ENCODE data around the gene SLC25A18. TPM values are rescaled to one million over a fixed set of nuclear protein-coding genes. Genes with fewer than 3 reads are reported as not detected.
"Not testable (repeated sequence)": the region's sequence is repeated elsewhere in the genome, so short reads cannot be mapped to it uniquely, and the experiment has no call there.

SLC25A18 gene
- total RNA-seq, 2 experiments from 2014 or later = not detected

GRCh38 chr22:17552737-17553136 lies 10.6 kb upstream of the SLC25A18 start:
- Mint-ChIP-seq H3K27me3 (no peaks in the 10 kb centered on the region), H3K36me3 (no peaks in the 10 kb centered on the region), H3K4me1 (peaks cover 3% of the 10 kb centered on the region), H3K9me3 (no peaks in the 10 kb centered on the region), H3K4me3 (no peak overlapping the region), H3K27ac (no peak overlapping the region)
- no peak for DNase-seq

GRCh38 chr22:17554814-17555213 lies 8.5 kb upstream of the SLC25A18 start:
- Mint-ChIP-seq H3K27me3 (peaks cover 3% of the 10 kb centered on the region), H3K4me1 (no peaks in the 10 kb centered on the region), H3K4me3 (no peak overlapping the region), H3K9me3 (no peaks in the 10 kb centered on the region), H3K27ac (no peak overlapping the region), H3K36me3 (no peaks in the 10 kb centered on the region)
- DNase-seq = no peak

- DNase-seq = no peak
- Mint-ChIP-seq H3K4me3 (no peak overlapping the region), H3K27ac (no peak overlapping the region), H3K9me3 (no peaks in the 10 kb centered on the region), H3K36me3 (no peaks in the 10 kb centered on the region), H3K27me3 (peaks cover 3% of the 10 kb centered on the region), H3K4me1 (no peaks in the 10 kb centered on the region)
Measured at GRCh38 chr22:17559188-17559587, 4.1 kb upstream of the SLC25A18 start.

- no peak for DNase-seq
- no peak overlapping the region for H3K4me3 Mint-ChIP-seq
- no peaks in the 10 kb centered on the region for H3K4me1 Mint-ChIP-seq
- no peaks in the 10 kb centered on the region for H3K36me3 Mint-ChIP-seq
- H3K9me3 Mint-ChIP-seq = no peaks in the 10 kb centered on the region
- no peak overlapping the region for H3K27ac Mint-ChIP-seq
- H3K27me3 Mint-ChIP-seq = peaks cover 2% of the 10 kb centered on the region
Measured at GRCh38 chr22:17563936-17564391, 666 bp downstream of the SLC25A18 start.

- H3K27ac Mint-ChIP-seq, H3K4me1 Mint-ChIP-seq, H3K27me3 Mint-ChIP-seq: not testable (repeated sequence)
Measured at GRCh38 chr22:17566016-17566687, 2.9 kb downstream of the SLC25A18 start.

GRCh38 chr22:17566776-17567175 lies 3.5 kb downstream of the SLC25A18 start:
- Mint-ChIP-seq H3K27me3 (peaks cover 10% of the 10 kb centered on the region), H3K27ac (no peak overlapping the region), H3K4me1 (no peaks in the 10 kb centered on the region), H3K4me3 (no peak overlapping the region), H3K9me3 (no peaks in the 10 kb centered on the region), H3K36me3 (no peaks in the 10 kb centered on the region)
- no peak for DNase-seq

More at GRCh38 chr22:17566016-17566687, 2.9 kb downstream of the SLC25A18 start:
- not testable (repeated sequence) for H3K36me3 Mint-ChIP-seq, H3K9me3 Mint-ChIP-seq, H3K4me3 Mint-ChIP-seq, DNase-seq

- peaks cover 10% of the 10 kb centered on the region for H3K27me3 Mint-ChIP-seq
- no peak overlapping the region for H3K4me3 Mint-ChIP-seq
- H3K36me3 Mint-ChIP-seq = no peaks in the 10 kb centered on the region
- no peak overlapping the region for H3K27ac Mint-ChIP-seq
- DNase-seq = no peak
- H3K9me3 Mint-ChIP-seq = no peaks in the 10 kb centered on the region
- no peaks in the 10 kb centered on the region for H3K4me1 Mint-ChIP-seq
Measured at GRCh38 chr22:17569971-17570511, 6.7 kb downstream of the SLC25A18 start.

- Mint-ChIP-seq H3K36me3 (no peaks in the 10 kb centered on the region), H3K4me3 (no peak overlapping the region), H3K4me1 (no peaks in the 10 kb centered on the region), H3K9me3 (no peaks in the 10 kb centered on the region), H3K27me3 (peaks cover 10% of the 10 kb centered on the region), H3K27ac (no peak overlapping the region)
- DNase-seq = no peak
Measured at GRCh38 chr22:17570851-17571631, 7.7 kb downstream of the SLC25A18 start.

- no peaks in the 10 kb centered on the region for H3K36me3 Mint-ChIP-seq
- H3K27ac Mint-ChIP-seq = no peak overlapping the region
- DNase-seq = no peak
- no peaks in the 10 kb centered on the region for H3K4me1 Mint-ChIP-seq
- H3K27me3 Mint-ChIP-seq = peaks cover 13% of the 10 kb centered on the region
- no peaks in the 10 kb centered on the region for H3K9me3 Mint-ChIP-seq
- H3K4me3 Mint-ChIP-seq = no peak overlapping the region
Measured at GRCh38 chr22:17575151-17575550, 11.9 kb downstream of the SLC25A18 start.

- H3K4me3 Mint-ChIP-seq = no peak overlapping the region
- no peaks in the 10 kb centered on the region for H3K36me3 Mint-ChIP-seq
- H3K27ac Mint-ChIP-seq = no peak overlapping the region
- no peak for DNase-seq
- peaks cover 13% of the 10 kb centered on the region for H3K27me3 Mint-ChIP-seq
- no peaks in the 10 kb centered on the region for H3K9me3 Mint-ChIP-seq
- no peaks in the 10 kb centered on the region for H3K4me1 Mint-ChIP-seq
Measured at GRCh38 chr22:17575681-17576080, 12.4 kb downstream of the SLC25A18 start.

GRCh38 chr22:17576470-17576869 lies 13.2 kb downstream of the SLC25A18 start:
- no peaks in the 10 kb centered on the region for H3K36me3 Mint-ChIP-seq
- no peak for DNase-seq
- H3K9me3 Mint-ChIP-seq = no peaks in the 10 kb centered on the region

GRCh38 chr22:17578136-17578754 lies 14.9 kb downstream of the SLC25A18 start:
- Mint-ChIP-seq H3K27me3 (peaks cover 4% of the 10 kb centered on the region), H3K9me3 (no peaks in the 10 kb centered on the region), H3K36me3 (no peaks in the 10 kb centered on the region), H3K4me1 (no peaks in the 10 kb centered on the region), H3K27ac (no peak overlapping the region), H3K4me3 (no peak overlapping the region)
- DNase-seq = no peak

More at GRCh38 chr22:17576470-17576869, 13.2 kb downstream of the SLC25A18 start:
- peaks cover 5% of the 10 kb centered on the region for H3K27me3 Mint-ChIP-seq
- no peaks in the 10 kb centered on the region for H3K4me1 Mint-ChIP-seq
- H3K4me3 Mint-ChIP-seq = no peak overlapping the region
- no peak overlapping the region for H3K27ac Mint-ChIP-seq

- Mint-ChIP-seq H3K36me3 (no peaks in the 10 kb centered on the region), H3K4me1 (no peaks in the 10 kb centered on the region), H3K27ac (no peak overlapping the region), H3K9me3 (no peaks in the 10 kb centered on the region), H3K27me3 (peaks cover 4% of the 10 kb centered on the region), H3K4me3 (no peak overlapping the region)
- no peak for DNase-seq
Measured at GRCh38 chr22:17579535-17579981, 16.3 kb downstream of the SLC25A18 start.

- Mint-ChIP-seq H3K36me3 (no peaks in the 10 kb centered on the region), H3K4me3 (no peak overlapping the region), H3K9me3 (no peaks in the 10 kb centered on the region), H3K27ac (no peak overlapping the region), H3K27me3 (peaks cover 4% of the 10 kb centered on the region), H3K4me1 (no peaks in the 10 kb centered on the region)
- DNase-seq = no peak
Measured at GRCh38 chr22:17580441-17581031, 17.2 kb downstream of the SLC25A18 start.

- DNase-seq = no peak
- Mint-ChIP-seq H3K27me3 (peaks cover 4% of the 10 kb centered on the region), H3K27ac (no peak overlapping the region), H3K9me3 (no peaks in the 10 kb centered on the region), H3K4me3 (no peak overlapping the region), H3K4me1 (no peaks in the 10 kb centered on the region), H3K36me3 (no peaks in the 10 kb centered on the region)
Measured at GRCh38 chr22:17581056-17581455, 17.8 kb downstream of the SLC25A18 start.
